HG02642 (cell line): ENCODE measurements around the gene MGRN1.

ENCODE experiments used
- ATAC-seq: cut with Tn5 transposase; IDR thresholded peaks from one replicate; pipeline ENCODE4 v1.9.1; 2021; ENCODE audit warnings: mild to moderate bottlenecking; ENCODE audit not compliant: unreplicated experiment, poor library complexity

The MGRN1 gene

DNA sequence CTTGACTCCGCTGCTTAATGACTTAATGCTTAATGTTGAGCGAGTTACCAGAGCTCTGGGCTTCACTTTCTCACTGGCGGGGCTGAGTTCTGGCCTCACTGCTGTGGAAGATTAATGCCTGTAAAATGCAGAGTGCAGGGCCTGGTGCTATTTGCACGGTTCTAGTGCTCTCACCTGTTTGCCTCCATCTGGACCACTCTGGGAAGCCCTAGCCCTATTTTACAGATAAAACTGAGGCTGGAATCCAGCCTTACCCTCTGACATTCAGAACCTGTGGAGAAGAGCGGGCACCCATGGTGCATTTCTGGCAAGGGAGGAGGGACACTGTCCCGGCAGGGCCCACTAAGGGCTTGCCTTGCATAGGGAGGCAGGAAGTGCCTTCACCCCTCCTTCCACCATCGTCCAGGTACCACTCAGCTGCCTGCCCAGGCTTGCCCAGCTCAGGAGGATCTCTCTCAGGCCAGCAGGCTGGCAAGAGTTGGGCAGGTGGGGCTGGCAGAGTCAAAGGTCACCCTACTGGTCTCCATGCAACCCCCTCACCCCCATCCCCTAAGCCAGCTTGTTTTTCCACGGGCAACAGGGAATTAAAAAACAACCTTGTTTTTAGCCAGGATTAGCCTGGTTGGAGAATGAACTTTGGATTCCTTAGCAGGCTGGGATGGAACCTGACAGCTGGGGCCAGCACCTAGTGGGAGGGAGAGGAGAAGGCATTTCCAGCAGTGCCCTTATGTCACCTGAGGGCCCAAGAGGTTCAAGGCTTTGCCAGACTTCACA, 5.8 kb upstream of the MGRN1 start:
- ATAC-seq = no peak

DNA sequence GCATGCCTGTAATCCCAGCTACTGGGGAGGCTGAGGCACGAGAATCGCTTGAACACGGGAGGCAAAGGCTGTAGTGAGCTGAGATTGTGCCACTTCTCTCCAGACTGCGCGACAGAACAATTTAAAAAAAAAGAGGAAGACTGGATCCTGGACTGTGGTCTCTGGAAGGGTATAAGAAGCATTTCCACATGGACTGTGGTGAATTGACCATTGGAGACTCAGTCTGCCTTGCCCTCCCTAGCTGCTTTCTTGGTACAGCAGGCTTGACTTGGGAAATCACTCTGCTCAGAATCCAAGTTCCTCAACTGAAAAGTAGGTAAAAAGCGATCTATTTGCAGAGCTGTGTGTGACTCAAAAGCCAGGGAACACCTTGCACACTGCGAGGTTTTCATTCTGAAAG, 1.0 kb upstream of the MGRN1 start:
- no peak for ATAC-seq

- ATAC-seq = peak; percentile 57
Observed at GRCh38 chr16:4624827-4625559, 367 bp downstream of the MGRN1 start.

DNA sequence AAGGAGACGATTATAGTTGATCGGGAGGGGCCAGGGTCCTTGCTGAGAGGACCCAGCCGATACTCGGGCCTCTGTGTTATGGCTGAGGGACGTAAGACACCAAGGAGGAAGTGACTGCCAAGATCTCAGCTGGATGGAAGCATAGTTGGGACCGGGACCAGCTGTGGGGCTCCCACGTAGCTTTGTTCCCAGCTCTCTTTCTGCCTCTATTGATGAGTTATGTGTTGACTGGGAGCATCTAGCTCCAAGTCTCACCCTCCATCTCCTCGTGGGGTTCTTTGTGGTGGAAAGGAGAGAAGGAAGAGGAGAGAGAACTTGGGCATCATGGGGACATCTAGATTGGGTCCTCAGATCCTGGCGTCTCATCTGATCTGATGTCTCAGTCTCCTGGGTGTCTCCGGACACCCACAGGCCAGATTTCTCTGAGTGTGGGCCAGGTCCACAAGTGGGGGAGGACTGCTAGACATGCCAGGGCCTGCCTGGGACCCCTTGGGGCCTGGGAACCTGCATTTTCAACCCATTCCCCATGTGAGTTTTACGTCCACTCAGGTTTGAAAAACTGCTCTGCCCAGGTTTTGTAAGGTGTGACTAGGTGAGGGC, 1.0 kb downstream of the MGRN1 start:
- ATAC-seq = no peak

DNA sequence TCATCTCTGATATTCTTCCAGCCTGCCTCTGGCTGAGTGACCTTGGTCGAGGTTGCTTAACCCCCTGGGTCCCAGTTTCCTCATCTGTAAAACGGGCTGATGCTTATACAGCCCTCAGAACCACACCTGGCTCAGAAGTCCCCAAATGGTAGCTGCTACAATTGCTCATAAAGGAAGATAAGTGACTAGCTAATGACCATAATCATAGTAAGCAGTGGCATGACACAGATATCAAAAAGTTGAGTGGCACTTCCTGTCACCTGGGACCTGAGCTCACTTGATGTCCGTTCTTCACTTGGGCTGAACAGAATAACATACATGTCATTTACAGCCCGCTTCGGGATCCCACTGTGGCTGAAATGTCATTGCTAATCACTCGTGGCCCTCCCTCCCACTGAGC, 1.8 kb downstream of the MGRN1 start:
- ATAC-seq = no peak

DNA sequence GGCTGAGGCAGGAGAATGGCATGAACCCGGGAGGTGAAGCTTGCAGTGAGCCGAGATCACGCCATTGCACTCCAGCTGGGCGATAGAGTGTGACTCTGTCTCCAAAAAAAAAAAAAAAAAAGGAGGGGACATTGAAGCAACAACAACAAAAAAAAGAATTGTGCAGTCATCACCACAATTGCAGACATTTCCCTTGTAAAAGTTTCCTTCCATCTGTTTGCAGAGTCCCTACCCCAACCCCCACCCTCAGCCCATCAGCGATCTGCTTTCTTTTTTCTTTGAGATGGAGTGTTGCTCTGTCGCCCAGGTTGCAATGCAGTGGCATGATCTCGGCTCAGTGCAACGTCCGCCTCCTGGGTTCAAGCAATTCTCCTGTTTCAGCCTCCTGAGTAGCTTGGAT, 3.7 kb downstream of the MGRN1 start:
- no peak for ATAC-seq

DNA sequence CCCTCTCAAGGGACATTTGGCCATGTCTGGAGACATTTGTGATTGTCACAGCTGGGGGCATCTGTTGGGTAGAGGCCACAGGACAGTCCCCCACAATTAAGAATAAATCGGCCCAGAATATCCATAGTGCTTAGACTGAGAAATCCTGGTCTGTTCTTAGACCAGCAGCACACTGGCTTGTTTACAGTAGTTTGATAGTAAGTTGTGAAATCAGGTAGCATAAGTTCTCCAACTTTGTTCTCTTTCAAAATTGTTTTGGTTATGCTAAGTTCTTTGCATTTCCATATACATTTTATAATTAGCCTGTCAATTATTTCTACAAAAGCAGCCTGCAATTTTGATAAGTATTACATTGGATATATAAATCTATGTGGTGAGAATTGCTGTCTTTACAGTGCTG, 6.8 kb downstream of the MGRN1 start:
- no peak for ATAC-seq

- ATAC-seq = no peak
Observed at GRCh38 chr16:4633910-4634635, 9.4 kb downstream of the MGRN1 start.

GRCh38 chr16:4634768-4635167, 10.1 kb downstream of the MGRN1 start:
- ATAC-seq = no peak

DNA sequence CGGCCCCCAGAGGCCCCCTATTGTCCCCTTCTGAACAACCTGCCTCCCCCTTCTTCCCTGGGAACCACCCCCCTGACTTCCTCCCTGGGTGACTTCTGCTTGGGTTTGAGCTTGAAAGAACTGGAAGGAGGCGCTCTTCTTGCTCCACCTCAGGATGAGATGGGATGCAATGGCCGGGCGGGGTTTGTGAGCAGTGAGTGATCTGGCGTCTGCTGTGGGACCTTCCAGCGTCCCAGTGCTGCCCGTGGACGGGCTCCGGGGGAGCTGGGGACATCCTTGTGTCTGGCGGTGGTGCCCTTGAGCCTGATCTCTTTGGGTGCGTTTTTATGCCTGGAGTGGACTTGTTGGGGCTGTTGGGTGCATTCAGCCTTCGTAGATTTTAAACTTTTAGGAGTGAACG, 11.6 kb downstream of the MGRN1 start:
- ATAC-seq = no peak

GRCh38 chr16:4637501-4638166, 13.0 kb downstream of the MGRN1 start:
- ATAC-seq = no peak

GRCh38 chr16:4639899-4640509, 15.4 kb downstream of the MGRN1 start:
- ATAC-seq = no peak

- ATAC-seq = no peak
Observed at GRCh38 chr16:4640572-4641305, 16.1 kb downstream of the MGRN1 start.

DNA sequence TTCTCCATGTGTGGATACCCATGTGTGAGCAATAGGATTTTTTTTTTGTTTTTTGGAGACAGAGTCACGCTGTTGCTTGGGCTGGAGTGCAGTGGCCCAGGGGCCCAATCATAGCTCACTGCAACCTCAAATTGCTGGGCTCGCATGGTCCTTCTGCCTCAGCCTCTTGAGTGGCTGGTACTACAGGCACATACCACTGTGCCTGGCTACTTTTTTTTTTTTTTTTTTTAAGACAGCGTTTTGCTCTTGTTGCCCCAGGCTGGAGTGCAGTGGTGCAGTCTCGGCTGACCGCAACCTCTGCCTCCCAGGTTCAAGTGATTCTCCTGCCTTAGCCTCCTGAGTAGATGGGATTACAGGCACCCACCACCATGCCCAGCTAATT, 16.7 kb downstream of the MGRN1 start:
- ATAC-seq = no peak

- no peak for ATAC-seq
Observed at GRCh38 chr16:4641895-4642294, 17.3 kb downstream of the MGRN1 start.

DNA sequence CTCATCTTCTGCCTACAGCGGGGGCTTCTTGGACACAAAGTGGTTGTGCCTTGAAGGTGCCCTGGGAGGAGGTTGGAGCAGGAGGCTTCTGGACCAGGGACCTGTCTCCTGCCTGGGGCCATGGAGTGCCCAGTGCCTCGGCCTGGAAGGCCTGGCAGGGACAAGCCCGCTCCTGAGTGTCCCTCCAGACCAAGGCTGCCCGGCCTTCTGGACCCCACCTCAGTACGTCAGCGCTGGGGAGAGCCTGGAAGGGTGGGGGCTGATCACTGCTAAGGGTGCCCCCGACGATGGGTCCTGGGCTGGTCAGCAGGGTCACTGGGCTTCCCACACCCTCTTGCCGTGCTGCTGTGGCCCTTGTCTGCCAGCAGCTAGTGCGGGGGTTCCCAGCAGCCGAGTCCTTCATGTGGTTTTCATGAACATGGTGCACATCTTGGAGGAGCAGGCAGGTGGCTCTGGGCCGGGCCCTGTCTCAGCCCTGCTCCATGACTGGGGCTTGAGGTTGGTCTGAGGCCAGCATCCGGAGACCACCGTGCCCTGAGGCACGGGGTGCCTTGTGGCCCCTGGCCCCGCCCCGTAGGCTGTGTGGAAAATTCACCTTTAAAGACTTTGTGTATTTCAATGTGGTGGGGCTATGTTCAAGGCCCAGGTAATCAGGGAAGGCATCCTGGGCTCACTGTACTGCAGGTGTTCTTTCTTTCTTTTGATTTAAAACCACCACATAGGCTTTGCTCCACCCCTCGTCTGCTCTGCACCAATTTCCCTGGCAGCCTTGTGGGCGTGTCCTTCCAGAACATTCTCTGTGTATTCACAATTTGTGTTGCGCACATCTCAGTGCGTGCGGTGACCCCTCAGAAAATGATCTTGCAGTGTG, 22.4 kb downstream of the MGRN1 start:
- ATAC-seq = no peak

DNA sequence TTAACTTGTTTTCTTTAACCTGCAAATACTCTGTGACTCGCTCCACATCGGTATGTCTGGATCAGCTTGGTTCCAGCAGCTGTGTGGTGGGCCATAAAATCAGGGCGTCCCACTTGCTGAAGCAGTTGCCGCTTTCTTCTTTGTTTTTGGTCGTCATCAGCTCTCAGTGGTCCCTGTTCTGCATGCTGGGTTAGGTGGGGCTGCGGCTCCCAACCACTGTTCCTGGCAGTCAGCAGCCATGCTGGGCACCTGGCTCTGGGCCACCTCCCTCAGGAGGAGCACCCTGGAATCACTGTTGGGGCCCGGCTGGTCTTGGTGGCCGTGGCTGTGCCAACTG, 23.0 kb downstream of the MGRN1 start:
- no peak for ATAC-seq

- no peak for ATAC-seq
Observed at GRCh38 chr16:4648917-4649316, 24.3 kb downstream of the MGRN1 start.
